HG03135 (cell line): ENCODE data around the gene PPARG.

ENCODE experiments used
- ATAC-seq: cut with Tn5 transposase; IDR thresholded peaks from one replicate; pipeline ENCODE4 v1.9.1; 2021; ENCODE audit warnings: mild to moderate bottlenecking, moderate library complexity; ENCODE audit not compliant: unreplicated experiment

The PPARG gene

DNA sequence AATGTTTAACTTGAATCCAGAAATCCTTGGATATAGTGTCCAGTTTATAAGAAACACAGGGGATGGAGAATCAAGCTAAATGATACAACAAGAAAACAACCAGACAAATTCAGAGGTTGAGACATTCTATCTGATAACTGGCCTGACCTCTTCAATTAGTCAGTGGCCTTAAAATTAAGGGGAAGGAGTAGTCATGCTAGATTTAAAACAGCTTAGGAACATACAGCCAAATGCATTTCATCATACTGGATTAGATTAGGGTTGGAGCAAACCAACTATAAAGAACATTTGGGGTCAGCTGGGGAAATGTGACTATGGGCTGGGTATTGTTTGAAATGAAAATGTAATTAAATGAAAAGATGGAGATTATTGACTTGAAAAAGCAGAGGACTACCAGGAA lies 53.3 kb downstream of the PPARG start:
- ATAC-seq: no peak

- no peak for ATAC-seq
These were observed 54.2 kb downstream of the PPARG start for GRCh38 chr3:12343047-12343501.

- no peak for ATAC-seq
These were observed 56.3 kb downstream of the PPARG start for GRCh38 chr3:12345141-12345561.

GRCh38 chr3:12345584-12346494 lies 57.0 kb downstream of the PPARG start:
- ATAC-seq: no peak

GRCh38 chr3:12347301-12347700 lies 58.4 kb downstream of the PPARG start:
- ATAC-seq: no peak

- no peak for ATAC-seq
These were observed 61.3 kb downstream of the PPARG start for GRCh38 chr3:12349895-12350811.

- ATAC-seq: no peak
These were observed 62.3 kb downstream of the PPARG start for GRCh38 chr3:12351145-12351544.

GRCh38 chr3:12352253-12352652 lies 63.4 kb downstream of the PPARG start:
- ATAC-seq: no peak

DNA sequence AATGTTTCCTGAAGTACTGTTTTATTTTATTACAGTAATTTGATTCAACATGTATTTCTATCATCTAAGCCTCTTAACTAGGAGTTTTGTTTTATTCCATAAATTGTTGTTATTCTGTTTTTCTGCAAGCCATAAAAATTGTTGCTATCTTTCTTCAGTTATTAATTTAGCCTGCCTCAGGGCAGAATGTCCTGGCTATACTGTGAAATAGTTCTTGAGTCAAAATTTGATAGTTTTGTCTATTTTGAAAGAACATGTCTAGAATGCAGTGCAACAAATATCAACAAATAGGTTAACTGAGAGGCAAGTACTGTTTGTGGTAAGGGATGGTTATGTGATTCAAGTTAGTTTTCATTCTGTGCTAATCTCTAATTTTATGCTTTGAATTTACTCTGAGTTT lies 63.9 kb downstream of the PPARG start:
- no peak for ATAC-seq

GRCh38 chr3:12353796-12354525 lies 65.1 kb downstream of the PPARG start:
- no peak for ATAC-seq

GRCh38 chr3:12356175-12356574 lies 67.3 kb downstream of the PPARG start:
- ATAC-seq: no peak

DNA sequence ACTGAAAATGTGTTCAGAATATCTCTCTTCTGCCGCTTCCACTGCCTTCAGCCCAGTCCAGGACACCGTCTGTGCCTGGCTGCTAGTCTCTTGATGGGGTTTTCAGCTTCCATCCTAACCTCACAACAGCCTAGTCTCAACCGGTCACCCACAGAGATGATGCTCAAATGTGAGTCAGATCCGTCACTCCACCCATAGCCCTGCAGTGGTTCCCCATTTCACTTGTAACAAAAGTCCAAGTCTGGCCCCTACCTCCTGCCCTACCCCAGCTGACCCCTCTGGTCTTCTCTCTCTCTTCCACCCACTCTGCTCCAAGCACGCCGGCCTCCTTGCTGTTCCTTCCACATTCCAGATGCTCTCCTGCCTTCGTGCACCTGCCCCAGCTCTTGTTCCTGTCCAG lies 68.1 kb downstream of the PPARG start:
- no peak for ATAC-seq

DNA sequence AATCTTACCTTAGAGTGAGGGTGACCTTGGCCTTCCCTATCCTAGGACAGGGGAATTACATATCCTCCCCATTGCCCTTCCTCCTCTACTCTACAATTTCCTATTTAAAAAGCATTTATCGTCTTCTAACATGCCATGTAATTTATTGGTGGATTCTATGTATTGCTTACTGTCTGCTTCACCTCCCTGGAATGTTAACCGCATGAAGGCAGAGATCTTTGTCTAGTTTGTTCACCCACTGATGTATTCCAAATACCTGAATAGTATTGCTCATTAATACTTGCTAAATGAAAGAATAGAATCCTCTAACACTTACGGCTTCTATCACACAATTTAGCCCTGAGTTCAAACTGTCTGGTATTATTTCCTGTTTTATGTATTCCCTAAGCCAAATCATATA lies 68.6 kb downstream of the PPARG start:
- ATAC-seq: no peak

GRCh38 chr3:12363397-12364195 lies 74.7 kb downstream of the PPARG start:
- no peak for ATAC-seq

- no peak for ATAC-seq
These were observed 78.5 kb downstream of the PPARG start for GRCh38 chr3:12367346-12367745.

DNA sequence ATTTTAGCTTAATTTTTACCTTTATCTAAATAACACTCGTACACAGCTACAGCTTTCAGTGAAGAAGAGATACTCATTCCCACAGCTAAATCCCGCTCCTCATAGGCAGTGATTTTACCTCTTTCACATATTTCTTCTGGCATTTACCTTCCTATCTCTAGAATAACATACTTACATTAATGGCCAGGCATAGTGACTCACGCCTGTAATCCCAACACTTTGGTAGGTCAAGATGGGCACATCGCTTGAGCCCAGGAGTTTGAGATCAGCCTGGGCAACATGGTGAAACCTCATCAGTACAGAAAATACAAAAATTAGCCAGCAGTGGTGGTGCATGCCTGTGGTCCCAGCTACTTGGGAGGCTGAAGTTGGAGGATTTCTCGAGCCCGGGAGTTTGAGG lies 80.2 kb downstream of the PPARG start:
- ATAC-seq: no peak

DNA sequence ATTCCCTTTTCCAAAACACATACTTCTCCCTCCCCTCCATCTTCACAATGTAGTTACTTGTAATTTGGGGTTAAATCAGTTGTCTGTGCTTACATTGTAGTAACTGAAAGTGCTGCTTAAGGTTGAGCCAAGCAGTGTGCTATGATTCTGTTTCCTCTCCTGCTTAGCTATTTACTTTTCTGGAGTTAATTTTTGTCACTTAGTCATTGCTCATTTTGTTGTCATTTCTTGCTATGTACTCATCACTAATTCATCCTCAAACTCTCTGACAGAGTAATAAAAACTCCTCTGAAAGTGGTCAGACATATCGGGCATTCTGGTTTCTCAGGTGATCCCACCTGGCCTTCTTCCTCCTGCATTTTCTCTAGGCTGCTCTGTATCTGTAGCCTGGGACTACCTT lies 80.7 kb downstream of the PPARG start:
- ATAC-seq: no peak

- no peak for ATAC-seq
These were observed 81.9 kb downstream of the PPARG start for GRCh38 chr3:12370758-12371157.

- no peak for ATAC-seq
These were observed 82.8 kb downstream of the PPARG start for GRCh38 chr3:12371525-12372140.
